Retina (tissue), 1 donor: ENCODE measurements around the gene APMAP.

Source experiments
- DNase-seq: peaks from one replicate; pipeline ENCODE4 v3.0.0-alpha.2; 2016

APMAP gene

DNA sequence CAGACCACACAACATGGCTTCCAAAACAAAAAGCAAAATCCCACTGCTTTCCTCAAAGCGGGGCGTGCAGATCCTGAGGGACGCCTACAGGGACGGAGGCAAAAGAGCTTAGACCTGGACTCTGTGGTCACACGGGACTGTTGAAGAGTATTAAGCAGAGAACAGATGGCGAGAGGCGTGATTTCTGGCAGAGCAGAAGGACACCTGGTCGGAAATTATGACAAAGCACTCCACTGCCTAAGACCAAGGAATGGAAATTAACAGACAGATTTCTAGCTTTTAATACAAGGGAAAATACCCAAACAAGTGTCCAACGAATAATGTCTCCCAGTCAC lies 28.1 kb downstream of the APMAP start:
- DNase-seq = no peak

DNA sequence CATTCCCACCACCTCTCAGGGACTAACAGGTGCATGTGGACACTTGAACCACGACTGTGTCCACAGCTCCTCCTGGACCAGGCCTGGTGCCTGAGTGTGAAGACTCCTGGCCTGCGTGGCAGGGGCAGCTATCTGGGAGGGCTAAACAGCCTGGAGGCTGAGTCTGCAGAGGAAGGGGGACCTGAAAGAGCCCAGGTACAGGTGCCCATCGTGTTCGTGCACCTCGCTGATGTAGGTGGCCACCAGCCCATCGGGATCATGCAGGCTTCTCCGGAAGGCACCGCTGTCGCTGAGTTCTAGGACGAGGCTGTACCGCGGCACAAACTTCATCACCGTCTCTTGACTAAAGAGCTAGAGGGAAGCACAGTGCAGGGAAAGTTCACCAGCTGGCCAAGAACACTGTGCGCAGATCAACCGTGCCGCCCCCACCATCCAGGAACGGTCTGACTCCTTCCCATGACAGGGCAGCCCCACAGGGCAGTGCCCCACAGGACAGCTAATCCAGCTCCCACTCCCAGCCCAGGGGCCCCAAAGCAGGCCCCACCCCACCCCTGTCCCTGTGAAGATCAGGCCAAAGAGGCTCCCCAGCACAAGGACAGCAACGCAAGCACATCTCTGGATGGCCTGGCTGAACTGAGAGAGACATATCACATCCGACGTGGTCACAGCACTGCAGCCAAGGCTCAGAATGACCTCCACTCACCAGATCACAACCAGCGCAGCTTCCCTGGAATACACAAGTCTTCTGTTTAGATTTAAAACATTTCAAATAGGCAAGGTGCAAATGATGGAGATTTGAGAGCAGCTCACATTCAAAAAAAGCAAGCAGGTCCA lies 28.7 kb downstream of the APMAP start:
- DNase-seq = no peak

DNA sequence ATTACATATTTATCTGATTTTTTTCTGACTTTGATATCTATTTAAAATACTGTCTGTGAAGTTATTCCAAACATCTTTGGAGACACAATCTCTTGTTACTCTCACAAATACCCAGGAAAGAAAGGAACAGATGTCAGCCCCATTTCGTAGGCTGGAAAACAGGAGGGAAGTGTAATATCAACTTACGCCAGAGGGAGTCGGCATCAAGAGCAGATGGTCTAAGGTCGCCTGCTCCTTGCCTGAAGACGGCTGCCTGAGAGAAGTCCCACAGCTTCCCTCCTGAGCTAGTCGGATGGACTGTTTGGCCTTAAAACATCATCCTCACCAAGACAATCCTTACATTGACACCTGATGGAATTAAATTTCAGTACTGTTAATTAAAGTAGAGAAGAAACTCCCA lies 30.0 kb downstream of the APMAP start:
- no peak for DNase-seq

GRCh38 chr20:24962182-24962492 lies 30.4 kb downstream of the APMAP start:
- DNase-seq = no peak

GRCh38 chr20:24961384-24962181 lies 31.0 kb downstream of the APMAP start:
- DNase-seq = no peak

GRCh38 chr20:24960861-24961260 lies 31.7 kb downstream of the APMAP start:
- DNase-seq = no peak

GRCh38 chr20:24960302-24960801 lies 32.2 kb downstream of the APMAP start:
- DNase-seq = no peak

DNA sequence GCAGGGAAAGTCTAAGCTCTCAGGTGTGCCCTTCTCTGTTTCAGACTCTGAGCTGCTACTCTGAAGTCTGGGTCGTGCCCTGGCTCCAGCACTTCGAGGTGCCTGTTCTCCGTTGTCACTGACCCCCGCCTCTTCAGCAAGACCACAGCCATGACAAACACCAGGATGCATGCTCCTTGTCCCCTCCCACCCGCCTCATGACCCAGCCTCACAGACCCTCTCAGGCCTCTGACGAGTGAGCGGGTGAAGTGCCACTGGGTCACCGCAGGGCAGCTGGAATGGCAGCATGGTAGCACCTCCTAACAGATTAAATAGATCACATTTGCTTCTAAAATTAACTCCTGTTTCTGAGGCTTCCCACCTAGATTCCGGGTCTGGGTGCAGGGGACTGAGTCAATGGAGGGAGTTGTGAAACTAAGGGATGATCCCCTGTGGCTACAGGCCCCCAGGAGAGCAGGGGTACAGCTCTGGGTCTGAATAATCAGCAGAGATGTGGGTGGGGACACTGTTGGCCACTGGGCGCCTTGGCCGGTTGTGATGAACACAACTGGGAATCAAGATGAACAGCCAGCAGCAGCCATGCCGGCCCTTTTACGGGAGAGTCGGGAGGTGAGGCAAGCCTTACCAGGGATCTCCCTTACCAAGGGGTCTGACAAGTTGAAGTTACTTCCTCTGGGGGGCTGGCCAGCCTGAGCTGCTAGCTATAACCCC lies 32.8 kb downstream of the APMAP start:
- no peak for DNase-seq

DNA sequence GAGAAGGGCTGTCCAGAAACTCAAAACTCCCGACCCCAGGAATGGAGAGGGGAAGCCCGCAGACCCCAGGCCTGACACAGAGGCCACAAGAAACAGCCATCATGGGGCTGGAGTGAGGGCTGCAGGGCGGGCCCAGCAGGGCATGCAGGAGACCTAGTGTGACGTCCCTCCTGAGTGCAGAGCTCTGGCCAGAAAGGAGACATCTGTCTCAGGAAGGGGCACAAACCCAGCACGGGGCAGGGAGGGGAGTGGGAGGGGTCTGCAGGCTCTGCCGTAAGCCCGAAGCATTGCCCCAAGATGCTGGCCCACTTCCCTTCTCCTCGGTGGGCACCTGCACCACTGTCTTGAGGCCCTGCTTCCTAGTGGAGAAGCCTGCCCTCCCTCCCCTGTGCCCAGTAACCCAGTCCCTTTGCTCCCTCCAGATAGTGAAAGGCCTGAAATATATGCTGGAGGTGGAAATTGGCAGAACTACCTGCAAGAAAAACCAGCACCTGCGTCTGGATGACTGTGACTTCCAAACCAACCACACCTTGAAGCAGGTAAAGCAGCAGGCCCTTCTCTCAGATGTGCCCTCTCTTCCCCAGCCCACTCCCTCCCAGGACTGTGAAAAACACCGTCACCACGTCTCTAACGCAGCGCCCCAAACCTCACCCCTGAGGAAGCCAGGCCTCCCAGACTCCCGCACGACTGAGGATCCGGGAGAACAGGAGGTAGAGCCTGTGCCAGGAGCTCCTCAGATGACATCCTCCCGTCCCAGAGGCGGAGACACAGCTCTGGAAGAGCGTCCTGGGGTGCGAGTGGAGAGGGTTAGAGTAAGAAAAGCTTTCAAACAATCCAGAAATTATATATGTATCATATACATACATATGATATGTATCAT lies 33.8 kb downstream of the APMAP start:
- DNase-seq = no peak

DNA sequence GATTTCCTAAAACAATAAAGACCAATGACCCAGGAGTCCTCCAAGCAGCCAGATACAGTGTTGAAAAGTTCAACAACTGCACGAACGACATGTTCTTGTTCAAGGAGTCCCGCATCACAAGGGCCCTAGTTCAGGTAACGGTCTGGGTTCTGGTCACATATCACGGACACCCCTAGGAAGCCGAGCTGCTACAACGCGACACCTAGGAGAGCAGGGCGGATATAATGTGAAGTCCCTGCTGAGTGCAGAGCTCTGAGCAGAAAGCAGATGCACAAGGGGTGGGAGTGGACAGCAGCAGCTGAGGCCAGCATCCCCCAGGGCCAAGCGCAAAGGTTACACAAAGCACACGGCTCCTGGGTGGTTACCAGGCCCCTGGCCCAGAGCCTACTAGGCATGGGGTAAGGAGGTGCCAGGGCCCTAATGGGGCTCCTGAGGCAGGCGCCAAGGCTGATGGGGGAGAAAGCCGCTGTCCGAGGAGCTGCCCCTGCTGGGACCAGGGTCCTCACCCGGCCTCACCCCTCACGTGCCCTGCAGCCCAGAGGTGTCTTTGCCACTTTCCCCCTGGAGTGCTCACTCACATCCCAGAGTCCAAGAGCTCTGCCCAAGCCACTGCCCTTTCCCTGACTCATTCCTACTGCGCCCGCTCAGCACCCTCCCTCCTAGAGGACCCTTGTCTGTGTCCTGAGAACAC lies 35.1 kb downstream of the APMAP start:
- peak; percentile 22 for DNase-seq

DNA sequence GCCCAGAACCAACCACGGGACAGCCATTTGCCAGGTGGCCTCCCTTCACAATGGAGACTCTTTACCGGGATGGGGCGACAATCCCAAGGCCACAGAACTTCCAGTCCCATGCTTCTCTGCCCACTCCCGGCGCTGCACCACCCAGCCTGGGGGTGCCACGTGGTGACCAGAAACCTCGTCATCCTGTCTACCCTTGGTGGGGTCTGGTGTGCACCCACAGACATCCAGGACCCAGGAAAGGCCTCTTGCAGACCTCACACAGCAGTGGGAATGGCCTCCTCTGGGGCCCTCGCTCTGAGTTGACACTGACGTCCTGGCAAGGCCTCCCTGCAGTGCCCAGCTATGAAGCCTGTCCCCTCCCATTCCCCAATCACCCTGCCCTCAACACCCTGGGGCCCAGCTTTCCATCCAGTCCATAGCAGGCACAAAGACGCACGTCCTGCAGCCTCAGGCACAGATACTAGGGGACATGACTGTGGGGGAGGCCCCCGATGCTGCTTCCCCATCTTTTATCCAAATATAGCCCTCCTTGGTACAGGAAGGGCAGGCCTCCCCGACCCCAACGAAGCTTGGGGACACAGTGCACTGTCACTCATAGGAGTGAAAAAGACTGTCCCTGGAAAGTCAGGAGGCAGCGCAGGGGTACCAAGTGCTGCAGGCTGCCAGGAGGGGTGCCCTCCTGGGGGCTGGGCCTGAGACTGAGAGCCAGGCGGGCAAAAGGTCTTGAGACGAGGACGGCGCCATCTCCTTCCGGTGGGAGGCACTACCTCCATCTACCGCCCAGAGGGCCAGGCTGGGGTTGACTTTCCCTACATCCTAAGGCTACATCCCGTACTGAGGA lies 36.3 kb downstream of the APMAP start:
- no peak for DNase-seq

GRCh38 chr20:24955045-24955444 lies 37.5 kb downstream of the APMAP start:
- no peak for DNase-seq

DNA sequence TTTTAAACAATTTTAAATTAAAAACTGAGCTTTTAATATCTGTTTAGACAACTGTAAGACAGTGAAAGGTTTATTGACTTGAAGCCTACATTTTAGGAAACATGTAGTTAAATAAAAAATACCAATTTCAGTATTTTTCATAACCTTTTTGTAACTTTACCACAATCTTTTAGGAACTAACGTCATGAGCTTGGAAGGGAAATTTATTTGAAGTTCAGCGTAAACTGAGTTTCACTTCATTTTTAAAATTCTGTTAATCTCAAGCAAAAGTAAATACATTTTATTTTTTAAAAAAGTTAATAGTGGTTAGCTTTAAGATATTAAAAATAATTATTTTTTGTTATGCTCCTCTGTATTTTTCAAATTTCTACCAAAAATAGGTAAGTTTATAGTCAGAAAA lies 38.0 kb downstream of the APMAP start:
- DNase-seq = no peak

DNA sequence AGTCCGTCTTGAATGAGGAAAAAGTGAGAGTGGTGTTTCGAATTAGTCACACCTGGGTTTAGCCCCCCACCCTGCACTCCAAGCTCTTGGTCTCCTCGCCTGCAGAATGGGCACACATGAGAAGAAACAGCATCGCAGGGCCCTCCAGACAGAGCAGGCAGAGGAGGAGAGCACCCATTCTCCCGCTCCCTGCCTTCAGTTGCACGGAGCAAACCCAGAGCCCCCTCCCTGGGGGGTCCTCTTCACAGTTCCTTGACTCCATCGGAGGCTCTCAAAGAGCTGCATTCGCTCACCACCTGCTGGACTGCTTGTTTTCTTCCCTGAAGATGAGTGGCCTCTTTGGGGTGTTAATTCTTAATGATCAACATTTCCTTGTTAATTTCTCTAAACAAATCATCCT lies 38.4 kb downstream of the APMAP start:
- no peak for DNase-seq

GRCh38 chr20:24953621-24954133 lies 38.9 kb downstream of the APMAP start:
- DNase-seq = no peak

- no peak for DNase-seq
Observed at GRCh38 chr20:24953209-24953575, 39.4 kb downstream of the APMAP start.

DNA sequence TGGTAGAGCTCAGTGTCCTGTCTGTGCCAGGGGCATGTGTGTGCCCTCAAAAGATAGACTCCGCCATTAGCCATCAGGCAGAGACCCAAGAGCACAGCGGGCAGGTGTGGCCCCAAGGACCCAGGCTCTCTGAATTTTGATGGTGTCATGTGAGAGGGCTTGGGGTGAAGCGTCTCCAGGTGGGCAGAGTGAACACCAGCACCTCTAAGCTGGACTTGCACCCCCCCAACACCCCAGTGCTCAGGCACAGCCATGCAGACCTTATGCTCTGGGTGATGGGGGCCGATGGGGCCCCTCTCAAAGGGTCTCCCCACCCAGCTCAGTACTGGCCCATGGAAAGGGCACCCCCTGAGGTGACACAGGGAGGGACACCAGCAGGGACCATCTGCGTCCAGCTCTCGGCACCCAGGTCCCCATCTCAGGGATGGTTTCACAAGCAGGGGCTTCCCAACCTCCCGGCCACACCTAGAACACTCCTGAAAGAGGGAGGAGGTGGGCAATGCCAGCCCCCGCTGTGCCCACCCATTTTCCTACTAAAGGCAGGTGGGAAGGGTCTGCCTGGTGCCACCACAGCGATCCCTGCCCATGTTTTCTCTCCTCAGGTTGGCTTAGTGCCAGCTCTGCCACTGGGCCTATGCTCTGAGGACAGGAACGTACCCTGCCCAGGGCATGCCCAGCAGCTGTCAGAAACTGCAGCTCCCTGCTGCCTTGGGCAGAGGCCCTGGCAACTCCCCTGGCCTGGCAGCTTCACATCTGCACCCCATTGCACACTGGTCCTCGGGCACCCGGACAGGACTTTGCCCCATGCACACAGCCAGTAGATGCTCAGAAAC lies 40.0 kb downstream of the APMAP start:
- DNase-seq = no peak

DNA sequence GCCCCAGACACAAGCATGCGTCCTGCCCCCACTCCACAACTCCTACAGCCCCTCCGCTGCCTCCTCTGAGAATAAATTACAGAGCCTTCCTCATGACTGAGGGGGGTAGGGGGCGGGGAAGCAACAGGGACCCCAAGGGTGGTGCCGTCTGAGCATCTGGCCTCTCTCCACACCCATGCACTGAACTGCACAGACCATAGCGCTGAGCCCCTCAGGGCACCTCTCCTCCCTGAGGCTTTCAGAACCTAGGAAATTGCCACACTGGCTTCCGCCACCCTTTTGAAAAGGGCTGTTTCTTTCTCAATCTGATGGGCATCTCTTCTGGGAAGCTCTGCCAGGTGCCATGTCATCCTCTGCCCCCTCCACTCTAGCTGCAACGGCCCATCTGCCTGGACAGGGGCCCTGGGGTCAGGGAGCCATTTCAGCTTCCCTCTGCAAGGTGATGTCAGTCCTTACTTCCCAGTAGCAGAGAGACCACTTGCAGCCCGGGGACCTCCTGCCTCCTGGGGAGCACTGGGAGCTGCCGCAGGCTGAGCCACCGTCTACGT lies 40.9 kb downstream of the APMAP start:
- no peak for DNase-seq

DNA sequence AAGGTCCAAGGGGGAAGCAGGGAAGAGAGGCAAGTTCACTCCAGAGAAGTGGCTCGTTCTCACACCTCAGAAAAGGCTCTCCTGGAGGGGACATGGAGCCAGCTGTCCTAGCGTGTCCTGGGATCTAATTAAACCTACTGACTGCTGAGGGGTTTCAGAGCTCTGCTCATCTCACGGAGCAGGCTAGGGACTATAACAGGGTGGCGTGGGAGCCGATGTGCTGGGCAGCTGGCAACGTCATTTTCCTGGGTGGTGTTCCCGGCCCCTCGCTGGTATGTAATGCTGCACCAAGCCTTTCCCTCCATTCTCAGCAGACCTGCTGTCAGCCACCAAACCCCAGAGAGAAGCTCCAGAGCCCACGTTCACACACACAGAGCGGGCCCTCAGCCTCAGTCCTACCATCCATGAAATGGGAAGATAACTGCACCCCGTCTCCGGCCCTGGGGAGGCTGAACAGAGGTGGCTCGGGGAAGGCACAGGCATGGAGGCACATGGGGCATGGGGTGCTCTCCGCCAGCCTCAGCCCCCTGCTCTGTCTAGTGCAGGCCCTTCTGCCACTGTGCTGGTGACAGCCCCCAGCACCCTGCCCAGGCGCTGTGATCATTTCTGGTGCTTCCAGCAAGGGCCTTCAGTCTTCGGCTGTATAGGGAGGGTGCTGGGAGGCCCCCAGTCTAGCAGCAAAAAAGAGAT lies 41.6 kb downstream of the APMAP start:
- no peak for DNase-seq
